ENCODE results near the gene BATF3. TPM values are rescaled to one million over a fixed set of nuclear protein-coding genes. Genes with fewer than 3 reads are reported as not detected.

Gene BATF3
- total and polyA plus RNA-seq, 2 donors (not counting 3 experiments of a cell fraction or from before 2014, with no cell fraction given), result 0.69 to 1.9 TPM

DNA sequence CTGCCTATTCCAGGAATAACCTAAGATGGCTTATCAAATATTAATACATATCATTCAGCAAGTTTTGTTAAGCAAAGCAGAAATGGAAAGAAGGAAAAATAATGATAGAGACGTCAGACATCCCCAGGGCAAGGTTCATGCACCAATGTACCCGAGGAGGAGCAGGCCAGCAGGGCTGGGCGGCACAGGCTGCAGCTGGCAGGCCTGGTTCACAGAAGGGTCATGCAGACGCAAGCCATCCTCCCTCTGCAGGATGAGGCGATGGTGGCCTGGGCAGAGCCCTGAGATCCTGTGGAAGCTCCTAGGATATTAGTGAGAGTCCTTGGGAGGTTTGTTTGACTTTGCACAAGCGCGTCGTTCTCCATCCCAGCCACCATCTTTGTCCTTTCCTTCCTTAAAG lies 30.0 kb downstream of the BATF3 start:
- no peak overlapping the region for H3K4me2 ChIP-seq (ENCODE audit: insufficient read depth, low read length)
- H4K20me1 ChIP-seq (replicated peaks; ENCODE audit: control insufficient read depth, extremely low read depth, insufficient read depth, low read length), result no peaks in the 10 kb centered on the region
- TF ChIP-seq MYC (IDR thresholded peaks at IDR 0.05; ENCODE audit: low read depth, low read length) (no peak), GATA2 (IDR thresholded peaks at IDR 0.05; ENCODE audit: insufficient read depth, insufficient read length, low read depth, low read length) (no peak)
- TF ChIP-seq, protein P1, sequence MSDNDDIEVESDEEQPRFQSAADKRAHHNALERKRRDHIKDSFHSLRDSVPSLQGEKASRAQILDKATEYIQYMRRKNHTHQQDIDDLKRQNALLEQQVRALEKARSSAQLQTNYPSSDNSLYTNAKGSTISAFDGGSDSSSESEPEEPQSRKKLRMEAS (IDR thresholded peaks at IDR 0.05; ENCODE audit: insufficient read depth, insufficient read length), result no peak
- no TSS peak for BruUV-seq (replicated peaks)
- peaks cover 22% of the 10 kb centered on the region in 2 experiments for H3K27me3 ChIP-seq (ENCODE audit: control insufficient read depth in 2 of 2, insufficient read depth in 2 of 2, low read length in 2 of 2)
- H2AFZ ChIP-seq (ENCODE audit: low read depth, low read length), result no peak overlapping the region
- no peaks in the 10 kb centered on the region for H3K79me2 ChIP-seq (ENCODE audit: control insufficient read depth, insufficient read depth, low read length)
- no peak overlapping the region for H3K4me3 ChIP-seq (replicated peaks in 1 of 3; ENCODE audit: insufficient read depth in 1 of 3, low read depth in 1 of 3, low read length in 3 of 3)
- no peak overlapping the region for H3K9ac ChIP-seq (replicated peaks; ENCODE audit: extremely low read depth, insufficient read depth, low read length)
- intact Hi-C loops (cut with micrococcal nuclease), result loop anchor here (2.0 kb wide), 1 partner anchor 31 kb away; no protein-coding TSS in a partner anchor
- FAIRE-seq (no peak), DNase-seq (ENCODE audit: low read depth, low spot score) (no peak)
- no peaks in the 10 kb centered on the region for H3K36me3 ChIP-seq (ENCODE audit: control insufficient read depth in 2 of 2, extremely low read depth in 1 of 2, insufficient read depth in 2 of 2, low read length in 2 of 2)
- no peaks in the 10 kb centered on the region for H3K9me3 ChIP-seq (replicated peaks; ENCODE audit: control insufficient read depth, insufficient read depth, low read length)
- ChIA-PET CTCF (no interaction called here), POLR2A (no interaction called here)
- no peaks in the 10 kb centered on the region for H3K9me1 ChIP-seq (replicated peaks; ENCODE audit: control insufficient read depth, extremely low read depth, insufficient read depth, low read length)
- H3K4me1 ChIP-seq (ENCODE audit: control insufficient read depth, extremely low read depth, insufficient read depth, low read length), result peaks cover 27% of the 10 kb centered on the region
- no peak overlapping the region for H3K27ac ChIP-seq (ENCODE audit: insufficient read depth, low read depth, low read length)
- dilution Hi-C loops (cut with MboI; ENCODE audit: extremely low pct_ligation_motif_present, low sequenced_read_pairs), result no loop called here

DNA sequence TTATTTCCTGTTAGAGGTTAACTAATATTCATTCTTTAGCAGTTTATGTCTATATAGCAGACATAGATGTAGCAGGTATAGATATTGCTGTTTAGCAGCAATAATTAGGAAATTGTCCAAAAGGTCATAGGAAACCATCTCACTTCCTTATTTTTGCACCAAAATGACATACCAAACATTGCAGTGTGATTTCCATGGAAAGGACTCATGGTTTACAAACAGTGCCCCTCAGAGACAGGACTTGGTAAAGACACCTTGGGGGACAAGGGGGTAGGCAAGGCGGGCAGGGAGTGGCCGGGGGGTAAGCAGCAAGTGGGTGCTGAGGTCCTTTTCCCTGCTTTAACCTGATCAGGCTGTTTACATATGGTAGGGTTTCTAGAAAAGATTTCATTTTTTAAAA lies 30.5 kb downstream of the BATF3 start:
- Histone ChIP-seq H3K79me2 (ENCODE audit: control insufficient read depth, insufficient read depth, low read length) (no peaks in the 10 kb centered on the region), H3K4me2 (ENCODE audit: insufficient read depth, low read length) (no peak overlapping the region), H3K9me3 (replicated peaks; ENCODE audit: control insufficient read depth, insufficient read depth, low read length) (no peaks in the 10 kb centered on the region), H4K20me1 (replicated peaks; ENCODE audit: control insufficient read depth, extremely low read depth, insufficient read depth, low read length) (no peaks in the 10 kb centered on the region), H3K36me3 (ENCODE audit: control insufficient read depth in 2 of 2, extremely low read depth in 1 of 2, insufficient read depth in 2 of 2, low read length in 2 of 2) (no peaks in the 10 kb centered on the region), H3K9me1 (replicated peaks; ENCODE audit: control insufficient read depth, extremely low read depth, insufficient read depth, low read length) (no peaks in the 10 kb centered on the region), H3K27me3 (ENCODE audit: control insufficient read depth in 2 of 2, insufficient read depth in 2 of 2, low read length in 2 of 2) (peaks cover 22 to 24% of the 10 kb centered on the region in 2 experiments), H3K9ac (replicated peaks; ENCODE audit: extremely low read depth, insufficient read depth, low read length) (no peak overlapping the region), H3K27ac (ENCODE audit: insufficient read depth, low read depth, low read length) (no peak overlapping the region), H2AFZ (ENCODE audit: low read depth, low read length) (no peak overlapping the region), H3K4me1 (ENCODE audit: control insufficient read depth, extremely low read depth, insufficient read depth, low read length) (peaks cover 27% of the 10 kb centered on the region), H3K4me3 (replicated peaks in 1 of 3; ENCODE audit: insufficient read depth in 1 of 3, low read depth in 1 of 3, low read length in 3 of 3) (no peak overlapping the region)
- DNase-seq (ENCODE audit: low read depth, low spot score) (peak; percentile 49), FAIRE-seq (peak; percentile 72)
- CTCF ChIA-PET, result interaction anchor here (0.6 to 3.0 kb wide), 9 partner anchors 8 to 204 kb away, joined by 3 to 31 read pairs (median 10); partner anchors contain the start of gene ATF3
- intact Hi-C loops (cut with micrococcal nuclease), result loop anchor here (2.0 kb wide), 1 partner anchor 32 kb away; no protein-coding TSS in a partner anchor
- POLR2A ChIA-PET, result interaction anchor here (2.8 kb wide), 1 partner anchor 61 kb away, joined by 13 read pairs; the partner anchor contains the start of gene ATF3
- dilution Hi-C loops (cut with MboI; ENCODE audit: extremely low pct_ligation_motif_present, low sequenced_read_pairs), result no loop called here
- TF ChIP-seq, protein P2, sequence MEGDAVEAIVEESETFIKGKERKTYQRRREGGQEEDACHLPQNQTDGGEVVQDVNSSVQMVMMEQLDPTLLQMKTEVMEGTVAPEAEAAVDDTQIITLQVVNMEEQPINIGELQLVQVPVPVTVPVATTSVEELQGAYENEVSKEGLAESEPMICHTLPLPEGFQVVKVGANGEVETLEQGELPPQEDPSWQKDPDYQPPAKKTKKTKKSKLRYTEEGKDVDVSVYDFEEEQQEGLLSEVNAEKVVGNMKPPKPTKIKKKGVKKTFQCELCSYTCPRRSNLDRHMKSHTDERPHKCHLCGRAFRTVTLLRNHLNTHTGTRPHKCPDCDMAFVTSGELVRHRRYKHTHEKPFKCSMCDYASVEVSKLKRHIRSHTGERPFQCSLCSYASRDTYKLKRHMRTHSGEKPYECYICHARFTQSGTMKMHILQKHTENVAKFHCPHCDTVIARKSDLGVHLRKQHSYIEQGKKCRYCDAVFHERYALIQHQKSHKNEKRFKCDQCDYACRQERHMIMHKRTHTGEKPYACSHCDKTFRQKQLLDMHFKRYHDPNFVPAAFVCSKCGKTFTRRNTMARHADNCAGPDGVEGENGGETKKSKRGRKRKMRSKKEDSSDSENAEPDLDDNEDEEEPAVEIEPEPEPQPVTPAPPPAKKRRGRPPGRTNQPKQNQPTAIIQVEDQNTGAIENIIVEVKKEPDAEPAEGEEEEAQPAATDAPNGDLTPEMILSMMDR (IDR thresholded peaks at IDR 0.05; ENCODE audit: extremely low read depth in 1 of 2, insufficient read depth in 1 of 2, low read depth in 1 of 2, low read length in 2 of 2), result peak; percentile 14 to 26
- no peak for TF ChIP-seq POLR2A (IDR thresholded peaks at IDR 0.05; ENCODE audit: low read depth, low read length)
- no TSS peak for BruUV-seq (replicated peaks)

Measured in endothelial cell of umbilical vein (primary cell).